Activated CD8-positive, alpha-beta memory T cell treated with anti-CD3 and anti-CD28 coated beads, Interleukin-2, amount 50 U/mL, for 4 hours (primary cell): ENCODE measurements around the gene COL27A1.

ENCODE experiments used
- DNase-seq: peaks from one replicate; pipeline ENCODE4 v3.0.0-alpha.2; 2020

The COL27A1 gene

DNA sequence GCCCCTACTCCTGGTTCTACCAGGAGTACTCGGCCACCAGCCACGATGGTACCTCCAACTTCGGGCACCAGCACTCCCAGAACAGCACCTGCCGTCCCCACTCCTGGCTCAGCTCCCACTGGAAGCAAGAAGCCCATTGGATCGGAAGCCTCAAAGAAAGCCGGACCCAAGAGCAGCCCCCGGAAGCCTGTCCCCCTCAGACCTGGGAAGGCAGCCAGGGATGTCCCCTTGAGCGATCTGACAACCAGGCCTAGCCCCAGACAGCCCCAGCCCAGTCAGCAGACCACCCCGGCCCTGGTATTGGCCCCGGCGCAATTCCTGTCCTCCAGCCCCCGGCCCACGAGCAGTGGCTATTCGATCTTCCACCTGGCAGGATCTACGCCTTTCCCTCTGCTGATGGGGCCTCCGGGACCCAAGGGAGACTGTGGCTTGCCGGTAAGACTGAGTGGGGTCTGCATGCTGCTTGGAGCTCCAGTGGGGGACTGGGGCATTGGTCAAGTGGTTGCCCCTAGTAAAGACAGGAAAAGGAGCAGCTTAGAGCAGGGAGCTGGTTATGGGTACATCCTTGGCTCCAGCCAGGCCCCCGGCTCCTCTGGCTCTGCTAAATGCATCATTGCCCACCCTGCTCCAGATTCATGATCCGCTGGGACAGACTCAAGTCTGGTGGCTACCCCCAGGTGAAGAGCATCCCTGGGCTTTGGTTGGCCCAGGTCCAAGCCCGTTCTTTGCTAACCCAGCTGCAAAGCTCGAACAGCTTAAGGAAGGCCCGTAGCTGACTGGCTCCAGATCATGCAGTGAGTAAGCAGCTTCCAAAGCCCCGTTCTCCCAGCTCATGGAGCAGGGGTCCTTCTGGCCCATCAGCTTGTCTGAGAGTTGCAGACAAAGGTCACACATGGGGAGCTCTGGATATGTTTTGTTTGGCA lies 14.0 kb downstream of the COL27A1 start:
- DNase-seq = no peak

DNA sequence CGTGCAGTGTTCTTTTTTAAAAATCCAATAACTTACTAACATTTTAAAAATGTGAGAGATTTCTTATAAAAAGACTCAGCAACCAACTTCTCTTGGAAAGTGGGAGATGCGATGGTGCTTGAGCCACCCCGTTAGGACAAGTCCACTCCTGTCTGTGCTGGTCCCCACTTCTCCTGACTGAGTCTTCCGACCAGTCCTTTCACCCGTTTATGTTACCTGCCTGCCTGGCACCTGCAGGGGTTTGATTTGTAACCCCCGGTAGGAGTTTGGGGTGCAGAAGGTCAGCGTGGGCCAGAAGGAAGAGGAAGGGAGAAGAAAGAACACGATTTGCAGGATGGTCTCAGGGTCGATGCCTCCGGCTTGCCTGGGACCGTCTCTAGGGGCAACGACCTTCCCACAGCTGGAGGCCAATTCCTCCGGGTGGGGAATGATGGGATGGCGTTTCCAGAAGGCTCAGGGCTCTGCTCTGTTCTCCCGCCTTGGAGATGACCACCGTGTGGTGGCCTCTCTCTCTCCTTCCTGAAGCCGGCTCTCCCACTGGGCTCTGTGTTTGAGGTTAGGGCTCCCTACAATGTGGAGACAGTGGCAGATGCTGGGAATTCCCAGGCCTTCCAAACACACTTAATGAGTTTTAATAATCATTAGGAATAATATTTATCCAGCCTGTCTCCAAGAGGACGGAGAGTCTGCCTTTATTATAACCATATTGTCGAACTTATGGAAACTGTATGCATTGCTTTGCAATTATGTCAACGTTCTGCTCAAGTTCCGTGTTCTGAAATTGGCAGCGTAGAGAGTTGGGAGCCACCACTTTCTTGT lies 14.8 kb downstream of the COL27A1 start:
- DNase-seq = no peak

DNA sequence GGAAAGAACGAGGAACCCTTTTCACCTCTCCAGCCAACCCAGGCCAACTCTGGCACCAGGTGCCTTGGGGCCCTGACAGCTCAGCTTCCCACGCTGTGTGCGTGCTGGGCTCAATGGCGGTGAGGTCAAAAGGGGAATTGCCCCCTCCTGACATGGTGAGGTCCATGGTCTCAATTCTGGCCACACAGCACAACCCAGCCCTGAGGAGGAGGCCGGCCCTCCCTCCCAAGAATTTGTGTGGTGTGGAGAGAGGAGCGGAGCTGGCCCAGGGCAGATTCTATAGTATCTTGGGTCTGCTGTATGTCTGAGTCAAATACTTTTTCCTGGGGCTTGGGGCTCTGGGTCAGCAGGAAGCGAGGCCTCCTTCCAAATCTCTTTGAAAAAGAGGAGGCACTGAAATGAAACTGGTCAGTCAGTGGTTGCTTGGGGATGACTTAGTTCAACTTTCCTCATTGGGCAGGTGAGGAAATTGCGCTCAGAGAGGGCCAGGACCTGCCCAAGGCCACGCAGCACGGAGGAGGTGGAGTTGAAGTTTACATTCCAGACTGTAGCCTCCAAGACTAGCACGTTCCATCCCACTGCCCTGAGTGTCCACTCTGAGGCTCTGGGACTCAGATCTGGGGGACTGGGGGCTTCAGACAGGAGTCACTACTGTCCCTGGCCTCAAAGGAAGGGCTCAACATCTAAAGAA lies 15.6 kb downstream of the COL27A1 start:
- DNase-seq = no peak

DNA sequence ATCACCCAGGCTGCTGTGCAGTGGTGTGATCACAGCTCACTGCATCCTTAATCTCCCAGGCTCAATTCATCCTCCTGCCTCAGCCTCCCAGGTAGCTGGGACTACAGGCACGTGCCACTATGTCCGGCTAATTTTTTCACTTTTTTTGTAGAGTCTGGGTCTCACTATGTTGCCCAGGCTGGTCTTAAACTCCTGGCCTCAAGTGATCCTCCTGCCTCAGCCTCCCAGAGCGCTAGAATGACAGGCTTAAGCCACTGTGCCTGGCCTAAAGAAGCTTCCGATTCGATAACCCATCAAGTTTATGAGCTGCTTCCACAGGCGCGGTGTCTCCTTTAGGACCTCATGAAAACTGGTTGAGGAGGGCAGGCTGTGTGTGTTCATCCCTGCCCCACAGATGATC lies 16.2 kb downstream of the COL27A1 start:
- no peak for DNase-seq

DNA sequence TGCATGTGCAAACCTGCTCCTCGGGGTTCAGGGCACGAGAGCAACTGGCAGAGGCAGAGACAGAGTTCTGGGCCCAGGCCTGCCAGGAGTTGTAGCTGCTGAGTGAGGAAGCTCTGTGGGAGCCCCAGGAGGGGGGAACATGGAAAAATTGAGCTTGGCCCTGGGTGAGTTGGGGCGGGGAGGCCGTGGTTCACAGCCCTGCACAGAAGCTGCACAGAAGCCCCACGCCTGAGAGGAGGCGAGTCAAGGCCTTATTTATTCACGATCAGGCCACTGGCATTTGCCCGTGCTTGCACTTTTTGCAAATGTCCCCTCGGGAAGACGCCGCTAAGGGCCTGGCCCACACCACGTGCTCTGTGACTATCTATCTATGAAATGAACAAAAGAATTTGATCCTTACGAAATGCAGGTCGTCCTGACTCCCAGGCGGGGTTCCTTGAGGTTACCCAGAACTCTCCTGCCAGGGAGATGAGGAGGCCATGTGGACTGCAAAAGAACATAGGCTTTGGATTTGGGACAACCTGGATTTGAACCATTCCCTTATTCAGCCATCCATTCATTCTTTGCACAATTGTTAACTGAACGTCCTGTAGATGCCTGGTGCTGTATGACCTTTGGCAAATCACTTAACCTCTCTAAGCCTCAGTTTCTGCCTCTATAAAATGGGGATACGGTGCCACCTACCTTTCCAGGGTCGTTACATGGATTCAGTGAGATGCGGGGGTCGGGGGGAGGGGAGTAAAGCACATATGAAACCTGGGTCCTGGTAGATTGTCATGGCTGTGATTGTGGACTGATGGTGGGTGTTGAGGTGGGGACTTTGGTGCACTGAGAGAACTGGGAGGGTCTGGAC lies 17.9 kb downstream of the COL27A1 start:
- no peak for DNase-seq

DNA sequence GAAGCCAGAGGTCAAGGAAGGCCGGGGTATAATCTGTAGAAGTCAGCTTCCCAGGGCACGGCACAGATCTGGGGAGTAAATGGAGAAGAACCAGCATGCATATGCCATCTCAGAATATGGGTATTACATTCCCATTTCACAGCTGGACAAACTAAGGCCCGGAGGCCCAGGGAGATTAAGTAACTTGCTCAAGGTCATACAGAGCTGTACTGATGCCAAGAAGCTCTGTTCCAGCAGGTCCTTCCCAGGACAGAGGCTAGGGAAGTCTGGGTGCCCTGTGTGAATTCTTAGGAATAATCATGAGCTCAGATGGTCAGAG lies 19.2 kb downstream of the COL27A1 start:
- no peak for DNase-seq

DNA sequence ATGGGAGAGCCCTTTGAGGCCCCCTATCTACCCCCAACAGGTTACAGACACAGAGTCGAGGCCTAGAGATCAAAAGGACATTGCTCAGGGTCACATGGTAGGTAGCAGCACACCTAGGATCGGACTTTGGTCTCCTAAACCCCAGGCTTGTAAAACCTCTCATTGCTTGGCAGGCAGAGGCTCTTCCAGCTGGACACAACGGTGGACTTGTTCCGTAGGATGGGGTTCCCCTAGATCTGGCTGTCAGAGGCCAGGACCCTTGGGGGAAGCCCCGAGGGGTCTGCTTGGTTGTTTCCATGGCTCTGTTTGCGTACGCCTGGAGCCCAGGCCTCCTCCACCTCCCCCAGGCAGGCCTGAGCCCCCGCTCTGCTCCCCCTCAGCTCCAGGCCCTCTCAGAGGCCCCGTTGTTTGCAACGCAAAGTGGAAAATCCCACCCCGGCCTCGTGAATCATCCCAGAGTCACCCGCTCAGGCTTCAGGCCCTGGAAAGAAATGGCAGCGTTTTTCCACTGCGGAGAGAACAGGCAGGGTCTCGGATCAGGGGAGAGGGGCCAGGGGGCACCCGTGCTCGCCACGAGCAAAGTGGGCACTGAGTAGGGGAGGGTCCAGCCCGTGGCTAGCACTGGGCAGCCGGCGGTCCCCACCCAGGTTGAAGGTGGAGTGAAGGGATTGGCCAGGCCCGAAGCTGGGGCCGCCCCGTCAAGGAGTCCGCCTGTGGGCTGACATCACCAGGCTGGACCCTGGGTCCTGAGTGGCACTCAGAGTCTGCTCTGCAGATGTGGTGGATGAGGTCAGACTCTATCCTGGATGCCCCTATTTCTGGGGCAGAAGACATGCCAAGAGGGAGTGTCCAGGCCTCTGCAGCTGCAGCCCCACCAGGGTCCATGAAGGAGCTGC lies 19.8 kb downstream of the COL27A1 start:
- DNase-seq = no peak

DNA sequence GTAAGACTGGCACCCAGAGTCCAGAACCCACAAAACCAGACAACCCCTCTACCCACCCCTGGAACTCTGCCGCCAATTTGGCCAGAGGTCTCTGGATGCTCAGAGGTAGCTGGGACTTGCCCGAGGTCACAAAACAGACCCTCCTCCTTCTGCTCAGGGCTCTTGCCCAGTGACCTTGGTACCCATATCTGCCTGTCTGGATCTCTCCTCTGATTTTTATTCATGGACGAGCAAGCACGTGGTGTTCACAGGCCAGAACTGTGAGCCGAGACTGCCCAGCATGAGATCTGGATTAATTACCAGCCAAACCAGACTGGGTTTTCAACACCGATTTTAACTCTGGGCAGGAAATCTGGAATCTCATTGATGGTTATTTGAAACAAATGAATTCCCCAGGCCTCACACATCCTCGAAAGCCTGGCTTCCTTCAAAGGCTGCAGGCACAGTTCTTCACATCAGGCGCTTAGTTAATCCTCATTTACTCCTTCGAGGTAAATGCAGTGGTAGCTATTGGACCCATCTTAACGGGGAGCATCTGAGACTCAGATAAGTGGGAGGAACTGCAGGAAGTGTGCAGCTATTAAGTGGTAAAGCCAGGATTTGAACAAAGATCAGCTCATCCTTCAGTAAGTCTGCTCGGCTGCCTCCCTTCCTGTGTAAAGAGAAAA lies 21.4 kb downstream of the COL27A1 start:
- DNase-seq = no peak

DNA sequence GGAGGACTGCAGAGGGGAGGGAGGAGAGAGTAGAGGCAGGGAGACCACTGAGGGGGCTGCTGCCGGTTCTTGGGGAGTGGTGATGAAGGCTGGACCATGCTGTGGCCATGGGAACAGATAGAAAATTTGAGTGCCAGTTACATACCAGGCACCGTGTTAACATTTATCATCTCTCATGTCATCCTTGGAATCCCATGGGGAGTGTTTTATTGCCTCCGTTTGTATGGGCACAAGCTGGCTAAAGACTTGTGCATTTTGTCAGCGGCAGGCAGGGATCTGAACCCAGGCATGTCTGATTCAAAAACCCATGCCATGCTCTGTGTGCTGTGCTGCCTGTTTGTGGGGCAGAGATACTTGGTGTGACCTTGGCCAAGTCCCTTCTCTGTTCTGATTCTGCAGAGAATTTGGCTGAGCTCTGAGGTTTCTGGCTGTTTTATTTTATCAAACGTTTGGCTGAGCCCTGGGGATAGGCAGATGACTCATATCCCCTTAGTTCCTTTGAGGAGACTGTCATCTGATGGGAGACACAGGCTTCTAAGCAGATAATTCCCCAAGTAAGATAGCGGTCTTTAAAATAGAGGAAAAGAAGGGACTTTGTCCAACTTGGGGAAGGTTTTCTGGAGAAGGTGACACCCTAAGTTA lies 22.2 kb downstream of the COL27A1 start:
- no peak for DNase-seq

DNA sequence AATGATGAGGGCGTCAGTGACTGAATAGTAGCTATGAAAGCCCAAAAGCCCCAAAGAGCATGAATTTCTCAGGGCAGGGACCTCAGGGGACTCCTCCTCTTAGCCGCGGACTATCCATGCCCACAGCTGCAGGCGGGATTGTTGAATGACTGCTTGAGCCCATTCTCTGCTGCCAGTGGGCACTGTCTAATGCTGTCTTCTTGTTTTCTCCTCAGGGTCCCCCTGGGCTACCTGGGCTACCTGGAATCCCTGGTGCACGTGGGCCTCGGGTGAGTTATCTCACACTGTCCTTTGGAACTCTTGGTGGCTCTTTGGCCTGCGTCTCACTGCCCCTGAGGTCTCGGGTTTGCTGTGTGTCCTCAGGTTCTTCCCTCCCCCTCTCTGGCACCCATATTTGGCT lies 22.7 kb downstream of the COL27A1 start:
- no peak for DNase-seq

DNA sequence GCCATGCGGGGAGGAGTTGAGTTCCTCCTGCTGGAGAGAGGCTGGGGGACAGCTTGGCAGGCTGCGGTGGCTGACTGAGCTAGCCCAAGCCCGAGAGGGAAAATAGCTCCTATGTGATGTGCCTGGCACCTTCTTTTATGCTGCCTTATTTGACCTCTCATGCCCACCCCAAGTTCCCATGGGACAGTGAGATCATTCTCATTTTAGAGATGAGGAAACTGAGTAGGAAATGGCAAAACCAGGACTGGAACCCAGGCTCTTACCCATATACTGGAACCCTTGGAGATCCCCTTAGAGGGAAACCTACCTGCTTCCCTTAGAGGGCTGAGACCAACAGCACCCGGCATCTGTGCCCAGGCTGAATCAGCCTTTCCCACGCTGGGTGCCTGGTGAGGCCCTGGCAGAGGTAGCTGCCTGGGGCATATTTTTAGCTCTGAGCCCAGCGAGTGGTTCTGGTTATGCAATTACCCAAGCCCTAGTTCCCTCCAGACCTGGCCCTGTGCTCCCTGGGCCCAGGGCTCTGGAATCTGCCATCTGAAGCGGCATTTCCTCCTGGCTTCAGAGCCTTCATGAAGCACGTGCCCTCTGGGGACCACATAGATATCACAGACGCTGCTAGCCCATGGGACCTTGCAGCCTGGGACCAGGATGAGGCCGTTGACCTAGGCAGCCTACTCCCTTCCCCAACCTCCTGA lies 23.6 kb downstream of the COL27A1 start:
- DNase-seq = no peak

DNA sequence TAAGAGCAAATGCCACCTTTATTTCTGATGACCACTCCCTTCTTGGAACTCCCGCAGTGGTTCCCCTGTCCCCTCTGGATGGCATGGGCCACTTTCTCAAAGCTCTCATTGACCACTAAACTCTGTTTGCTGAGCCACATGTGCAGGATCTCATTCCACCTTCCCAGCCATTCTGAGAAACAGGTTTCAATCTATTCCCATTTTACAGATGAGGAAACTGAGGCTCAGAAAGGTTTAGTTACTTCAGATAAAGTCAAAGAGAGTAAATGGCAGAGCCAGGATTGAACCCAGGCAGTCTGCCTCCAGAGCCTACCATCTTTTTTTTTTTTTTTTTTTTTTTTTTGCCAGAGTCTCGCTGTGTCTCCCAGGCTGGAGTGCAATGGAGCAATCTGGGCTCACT lies 24.2 kb downstream of the COL27A1 start:
- no peak for DNase-seq

DNA sequence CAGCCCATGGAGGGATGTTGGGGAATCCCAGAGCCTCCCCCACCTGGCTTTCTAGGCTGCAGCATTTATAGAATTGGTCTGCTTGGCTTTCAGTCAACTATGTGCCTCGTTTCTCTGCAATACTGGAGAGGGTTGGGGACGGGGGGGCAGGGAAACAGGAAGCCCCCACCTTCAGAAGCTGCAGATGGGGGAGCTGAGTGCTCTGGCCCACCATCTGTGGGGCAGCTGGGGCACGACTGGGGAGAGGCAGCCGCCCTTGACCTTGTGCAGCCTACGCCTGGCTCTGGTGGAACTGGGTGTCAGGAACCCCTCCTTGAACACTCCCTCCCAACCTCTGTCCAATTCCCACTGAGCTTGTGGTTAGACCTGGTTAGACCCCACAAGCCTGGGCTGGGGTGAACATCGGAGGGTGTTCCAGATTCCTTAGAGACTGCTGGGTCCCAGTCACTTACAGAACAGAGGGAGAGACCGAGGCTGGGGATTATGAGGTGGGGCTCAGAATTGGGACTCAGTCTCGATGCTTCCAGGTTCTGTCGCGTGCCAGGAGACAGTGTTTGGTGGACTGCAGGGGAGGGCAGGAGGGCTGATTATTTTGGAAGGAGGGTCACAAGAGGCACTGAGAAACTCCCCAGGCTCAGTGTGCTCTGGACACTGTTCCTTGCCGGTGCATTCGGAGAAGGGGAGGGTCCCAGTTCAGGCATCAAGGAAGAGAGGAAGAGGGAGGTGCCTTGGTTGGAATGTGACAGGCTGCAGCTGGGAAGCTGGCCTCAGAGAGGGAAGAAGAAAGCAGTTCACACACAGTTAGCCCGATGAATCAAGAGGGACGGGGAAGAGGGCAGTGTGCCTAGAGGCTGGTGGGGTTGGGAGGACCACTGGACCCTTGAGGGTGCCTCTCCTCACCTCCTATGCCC lies 25.6 kb downstream of the COL27A1 start:
- DNase-seq = no peak

DNA sequence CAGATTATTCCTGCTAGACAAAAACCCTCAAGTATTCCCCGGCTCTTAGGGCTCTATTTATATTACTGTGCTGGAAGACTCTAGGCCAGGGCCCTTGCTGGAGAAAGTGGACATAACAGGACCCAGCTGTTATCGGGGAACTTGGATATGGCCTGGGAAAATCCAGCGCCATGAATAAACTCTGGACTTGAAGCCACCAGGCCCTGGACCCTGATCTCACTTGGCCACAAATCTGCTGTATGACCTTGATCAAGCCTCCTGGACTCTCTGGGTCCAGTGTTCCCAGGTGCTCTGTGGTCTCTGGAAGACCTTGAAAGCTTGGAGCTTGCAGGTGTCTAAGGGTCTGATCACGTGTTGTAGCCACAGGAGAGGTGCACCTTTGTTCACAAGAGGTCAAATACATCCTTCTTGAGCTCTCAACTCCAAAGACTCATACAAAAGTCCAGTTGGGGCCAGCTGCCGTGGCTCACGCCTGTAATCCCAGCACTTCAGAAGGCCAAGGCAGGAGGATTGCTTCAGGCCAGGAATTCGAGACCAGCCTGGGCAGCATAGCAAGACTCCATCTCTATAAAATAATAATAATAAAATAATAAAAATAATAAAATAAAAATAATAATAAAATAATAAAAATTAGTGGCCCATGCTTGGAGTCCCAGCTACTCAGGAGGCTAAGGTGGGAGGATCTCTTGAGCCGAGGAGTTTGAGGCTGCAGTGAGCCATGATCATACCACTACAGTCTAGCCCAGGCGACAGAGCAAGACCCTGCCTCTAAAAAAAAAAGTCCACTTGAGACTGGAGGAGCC lies 26.5 kb downstream of the COL27A1 start:
- DNase-seq = no peak

DNA sequence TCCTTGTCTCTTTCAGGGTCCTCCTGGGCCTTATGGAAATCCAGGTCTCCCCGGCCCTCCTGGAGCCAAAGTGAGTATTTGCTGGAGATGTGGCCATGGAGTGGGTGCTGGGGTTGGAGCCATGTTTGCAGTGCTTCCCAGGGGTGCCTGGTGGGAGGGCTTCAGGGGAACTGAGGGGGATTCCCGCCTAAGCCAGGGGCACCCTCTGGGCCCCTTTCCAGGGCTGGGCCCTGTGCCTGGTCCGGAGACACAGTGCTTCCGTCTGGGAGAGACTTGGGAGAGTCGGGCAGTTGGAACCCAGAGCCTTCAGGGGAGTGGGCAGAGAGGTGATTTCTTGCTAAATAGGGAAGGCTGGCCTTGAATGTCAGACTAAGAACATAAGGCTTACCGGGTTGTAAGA lies 27.7 kb downstream of the COL27A1 start:
- no peak for DNase-seq

DNA sequence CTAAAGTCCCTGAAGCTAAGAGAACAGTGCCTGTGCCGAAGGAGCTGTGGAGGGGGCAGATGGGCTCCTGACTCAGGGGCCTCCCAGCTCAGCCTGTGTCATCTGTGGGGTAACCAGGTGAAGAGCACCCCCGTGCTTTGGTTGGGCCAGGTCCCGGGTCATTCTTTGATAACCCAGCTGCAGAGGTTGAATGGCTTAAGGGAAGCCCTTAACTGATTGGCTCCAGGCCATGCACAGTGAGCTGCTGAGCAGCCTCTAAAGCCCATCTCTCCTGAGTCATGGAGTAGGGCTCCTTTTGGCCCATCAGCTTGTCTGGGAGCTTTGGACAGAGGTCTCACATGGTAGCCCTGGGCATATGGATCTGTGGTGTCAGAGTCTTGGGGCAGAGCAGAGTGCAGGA lies 28.7 kb downstream of the COL27A1 start:
- DNase-seq = no peak

DNA sequence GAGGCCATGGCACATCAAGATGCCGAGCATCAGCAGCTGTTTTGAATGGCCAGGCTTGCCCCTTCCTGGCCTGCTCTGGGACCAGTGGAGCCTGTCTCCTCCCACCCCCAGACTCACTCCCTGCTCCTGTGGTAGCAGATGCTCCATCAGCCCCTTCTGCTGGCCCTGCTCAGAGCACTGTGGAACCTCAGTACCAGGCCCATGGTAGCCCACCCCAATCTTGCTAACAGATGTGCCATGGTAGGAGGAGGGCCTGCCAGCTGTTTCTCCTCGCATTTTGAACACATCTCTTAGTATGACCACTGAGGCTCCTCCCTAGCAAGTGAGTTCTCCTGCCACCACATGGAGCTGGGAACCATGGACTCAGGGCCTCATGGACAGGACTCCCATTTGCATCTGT lies 29.5 kb downstream of the COL27A1 start:
- DNase-seq = no peak
